HG03066 (cell line): Measurements from ENCODE around the gene NAGS.
"Not testable (repeated sequence)": the region's sequence is repeated elsewhere in the genome, so short reads cannot be mapped to it uniquely, and the experiment has no call there.

Experiments used
- ATAC-seq: cut with Tn5 transposase; IDR thresholded peaks from one replicate; pipeline ENCODE4 v1.9.1; 2021; ENCODE audit warnings: low read depth; ENCODE audit not compliant: unreplicated experiment

The NAGS gene

GRCh38 chr17:44006272-44006597 is 1.8 kb downstream of the NAGS start:
- ATAC-seq: no peak

GRCh38 chr17:44006598-44007345 is 2.4 kb downstream of the NAGS start:
- ATAC-seq: peak; percentile 55

GRCh38 chr17:44007346-44008204 is 3.2 kb downstream of the NAGS start:
- no peak for ATAC-seq

- no peak for ATAC-seq
Observed at GRCh38 chr17:44008205-44008909, 3.9 kb downstream of the NAGS start.

- ATAC-seq: no peak
Observed at GRCh38 chr17:44010966-44011647, 6.7 kb downstream of the NAGS start.

GRCh38 chr17:44011876-44012275 is 7.5 kb downstream of the NAGS start:
- ATAC-seq: no peak

GRCh38 chr17:44012391-44012790 is 8.0 kb downstream of the NAGS start:
- no peak for ATAC-seq

- ATAC-seq: no peak
Observed at GRCh38 chr17:44012874-44013273, 8.5 kb downstream of the NAGS start.

- ATAC-seq: no peak
Observed at GRCh38 chr17:44014133-44014436, 9.7 kb downstream of the NAGS start.

- ATAC-seq: peak; percentile 93
Observed at GRCh38 chr17:44014437-44015172, 10.2 kb downstream of the NAGS start, which contains the start of gene TMEM101. Gene TMEM101 (minus strand): TSS chr17:44014963. CDS start chr17:44014952, 11 bp downstream.

- not testable (repeated sequence) for ATAC-seq
Observed at GRCh38 chr17:44021227-44021626, 16.8 kb downstream of the NAGS start.

GRCh38 chr17:44022246-44022645 is 17.8 kb downstream of the NAGS start:
- no peak for ATAC-seq

GRCh38 chr17:44023545-44024270 is 19.3 kb downstream of the NAGS start:
- ATAC-seq: no peak

GRCh38 chr17:44024271-44024663 is 19.8 kb downstream of the NAGS start:
- no peak for ATAC-seq

- ATAC-seq: no peak
Observed at GRCh38 chr17:44024853-44025252, 20.4 kb downstream of the NAGS start.

- ATAC-seq: no peak
Observed at GRCh38 chr17:44029736-44030135, 25.3 kb downstream of the NAGS start.

- no peak for ATAC-seq
Observed at GRCh38 chr17:44030482-44030881, 26.1 kb downstream of the NAGS start.

- no peak for ATAC-seq
Observed at GRCh38 chr17:44033861-44034408, 29.5 kb downstream of the NAGS start.

GRCh38 chr17:44034688-44035087 is 30.3 kb downstream of the NAGS start:
- ATAC-seq: not testable (repeated sequence)
